NOMO-1 (cell line): Measurements from ENCODE around the gene RNF5.

Experiments used
- DNase-seq, 2 experiments: peaks; one replicate each; lab custom pipeline; 2025; ENCODE audit not compliant: unreplicated experiment in 2 of 2; lab: John Stamatoyannopoulos, UW

The RNF5 gene

GRCh38 chr6:32151863-32152768, 26.1 kb upstream of the RNF5 start, which contains the start of gene PRRT1:
Gene PRRT1, minus strand, starts transcription at chr6:32151939. Its CDS starts 112 bp downstream, at chr6:32151827.
- DNase-seq: no peak

DNA sequence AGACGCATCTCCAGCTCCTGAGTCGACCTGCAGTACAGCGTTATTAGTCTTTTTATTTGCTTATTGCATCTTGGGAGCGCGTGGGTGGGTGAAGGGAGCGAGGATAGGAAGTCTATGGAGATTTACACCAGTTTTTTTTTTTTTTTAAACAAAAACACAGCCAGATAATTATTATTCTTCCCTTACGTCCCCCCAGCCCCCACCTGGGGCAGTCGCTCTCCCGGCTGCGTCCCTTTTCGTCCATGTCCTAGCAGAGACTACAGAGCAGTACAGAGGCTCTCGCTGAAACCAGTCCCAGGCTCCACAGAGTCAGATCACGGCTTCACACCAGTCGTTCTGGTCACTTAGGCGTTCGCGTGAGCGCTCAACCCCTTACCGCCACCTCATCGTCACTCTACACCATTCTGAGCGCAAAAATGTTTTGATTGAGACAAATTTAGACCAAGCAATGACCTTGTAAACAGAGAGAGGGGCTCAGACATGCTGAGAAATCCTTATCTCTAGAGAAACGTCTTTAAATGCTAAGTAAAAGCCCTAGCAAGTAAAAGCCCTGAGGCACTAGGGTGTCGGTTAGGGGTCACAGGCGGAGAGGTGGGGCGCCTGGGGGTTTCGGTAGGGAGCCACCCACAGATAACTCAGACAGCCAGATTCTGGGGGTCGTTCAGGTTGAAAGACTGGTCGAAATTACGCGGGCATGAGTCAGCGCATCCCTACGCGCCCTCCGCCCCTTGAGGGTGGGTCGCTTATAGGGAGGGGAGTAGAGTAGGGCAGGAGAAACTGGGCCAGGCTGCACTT, 25.2 kb upstream of the RNF5 start:
- no peak for DNase-seq

DNA sequence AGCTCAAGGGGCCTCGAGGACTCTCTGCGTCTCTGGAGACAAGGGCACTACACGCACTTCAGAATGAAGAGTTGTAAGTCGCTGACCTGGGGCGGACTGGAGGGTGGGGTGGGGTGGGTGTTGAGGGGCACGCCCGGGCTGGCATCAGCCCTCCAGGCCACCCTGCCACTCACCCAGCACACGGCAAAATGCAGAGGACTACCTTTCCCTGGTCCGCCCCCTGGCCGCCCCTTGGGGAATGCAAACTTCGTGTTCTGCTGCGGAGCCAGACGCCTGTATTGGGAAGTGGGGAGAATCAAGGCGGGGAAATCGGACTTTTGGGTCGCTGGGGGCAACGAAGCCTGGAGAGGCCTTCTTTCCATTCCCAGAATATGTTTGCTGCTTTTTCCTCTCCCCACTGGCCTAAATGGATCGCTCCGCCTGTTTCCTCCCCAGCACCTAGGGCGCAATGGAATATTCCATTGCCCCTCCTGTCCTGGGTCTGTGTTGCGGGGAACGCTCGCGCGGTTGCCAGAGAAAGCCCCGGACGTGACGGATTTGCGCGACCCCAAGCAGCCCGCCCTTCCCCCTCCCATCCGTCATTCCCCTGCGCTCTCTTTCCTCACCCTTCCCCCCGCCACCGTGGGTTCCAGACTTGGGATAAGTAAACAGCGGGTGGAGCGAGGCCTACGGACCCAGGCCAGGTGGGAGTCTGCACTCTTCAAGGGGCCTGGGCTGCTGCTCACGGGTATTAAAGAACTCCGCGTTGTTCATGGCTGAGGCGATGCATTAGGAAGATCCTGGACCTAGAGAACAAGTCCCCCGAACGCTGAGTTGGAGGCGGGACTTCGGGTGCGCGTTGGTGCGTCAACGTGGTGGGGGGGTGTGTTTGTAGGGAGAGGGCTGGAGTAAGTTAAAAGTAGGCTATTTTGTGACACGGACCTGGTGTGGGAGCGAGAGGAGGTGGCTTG, 24.4 kb upstream of the RNF5 start, which contains the start of gene PPT2:
TSS of gene PPT2 (plus strand) at position 578 of the 950 bp plus-strand sequence. CDS start 454 bp downstream, outside the sequence.
- peak; percentile 64 to 80 for DNase-seq

GRCh38 chr6:32154514-32155161, 23.6 kb upstream of the RNF5 start:
- DNase-seq: peak; percentile 49 to 60

- no peak for DNase-seq
Measured at GRCh38 chr6:32156891-32157290, 21.3 kb upstream of the RNF5 start.

- DNase-seq: no peak
Measured at GRCh38 chr6:32158052-32158451, 20.2 kb upstream of the RNF5 start.

GRCh38 chr6:32163559-32164258, 14.5 kb upstream of the RNF5 start:
- DNase-seq: no peak

DNA sequence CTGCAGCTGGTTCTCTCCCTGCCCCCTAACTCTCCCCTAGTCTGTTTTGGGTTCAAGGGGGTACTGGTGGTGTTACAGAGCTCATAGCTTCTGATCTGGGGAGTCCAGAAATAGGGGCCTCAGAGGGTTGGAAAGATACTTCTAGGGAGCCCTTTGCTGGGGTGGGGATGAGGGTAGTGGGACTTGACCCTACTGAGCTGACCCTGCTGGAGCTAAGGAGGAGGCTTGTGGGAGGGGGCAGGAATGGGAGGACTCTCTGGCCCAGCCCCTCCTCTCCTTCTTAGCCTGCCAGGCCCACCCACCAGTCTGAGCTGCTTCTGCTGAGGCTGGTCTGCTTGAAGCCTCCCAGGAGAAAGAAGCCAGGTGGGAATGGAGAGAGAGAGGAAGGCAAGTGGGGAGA, 13.9 kb upstream of the RNF5 start, which contains the start of gene EGFL8:
TSS of gene EGFL8 (plus strand) at position 301 of the 400 bp plus-strand sequence. CDS start 1,571 bp downstream, outside the sequence.
- no peak for DNase-seq

GRCh38 chr6:32166411-32167061, 11.7 kb upstream of the RNF5 start:
- no peak for DNase-seq

- DNase-seq: no peak
Measured at GRCh38 chr6:32167154-32167760, 10.9 kb upstream of the RNF5 start.

DNA sequence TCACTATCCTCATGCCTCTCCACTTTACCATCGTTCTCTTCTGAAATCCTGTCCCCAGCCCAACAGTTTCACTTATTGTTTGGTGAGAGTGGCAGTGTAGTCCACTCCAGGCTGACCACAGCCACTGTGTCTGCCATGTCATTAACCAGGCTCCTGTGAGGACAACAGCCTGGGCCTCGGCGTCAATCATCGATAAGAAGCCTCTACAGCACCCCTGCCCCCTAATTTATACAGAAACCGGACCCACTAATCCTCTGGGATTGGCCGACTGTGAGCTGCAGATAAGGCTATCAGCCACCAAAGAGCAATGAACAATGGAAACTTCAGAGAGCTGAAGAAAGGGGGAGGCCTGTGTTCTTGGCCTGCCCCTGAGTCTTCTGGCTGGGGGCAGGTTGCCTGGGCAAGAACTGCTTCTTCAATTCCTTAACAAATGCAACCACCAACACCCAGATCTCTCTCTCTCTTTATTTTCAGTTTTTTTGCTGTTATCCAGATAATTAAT, 10.4 kb upstream of the RNF5 start:
- DNase-seq: no peak

- no peak for DNase-seq
Measured at GRCh38 chr6:32168350-32168749, 9.9 kb upstream of the RNF5 start.

DNA sequence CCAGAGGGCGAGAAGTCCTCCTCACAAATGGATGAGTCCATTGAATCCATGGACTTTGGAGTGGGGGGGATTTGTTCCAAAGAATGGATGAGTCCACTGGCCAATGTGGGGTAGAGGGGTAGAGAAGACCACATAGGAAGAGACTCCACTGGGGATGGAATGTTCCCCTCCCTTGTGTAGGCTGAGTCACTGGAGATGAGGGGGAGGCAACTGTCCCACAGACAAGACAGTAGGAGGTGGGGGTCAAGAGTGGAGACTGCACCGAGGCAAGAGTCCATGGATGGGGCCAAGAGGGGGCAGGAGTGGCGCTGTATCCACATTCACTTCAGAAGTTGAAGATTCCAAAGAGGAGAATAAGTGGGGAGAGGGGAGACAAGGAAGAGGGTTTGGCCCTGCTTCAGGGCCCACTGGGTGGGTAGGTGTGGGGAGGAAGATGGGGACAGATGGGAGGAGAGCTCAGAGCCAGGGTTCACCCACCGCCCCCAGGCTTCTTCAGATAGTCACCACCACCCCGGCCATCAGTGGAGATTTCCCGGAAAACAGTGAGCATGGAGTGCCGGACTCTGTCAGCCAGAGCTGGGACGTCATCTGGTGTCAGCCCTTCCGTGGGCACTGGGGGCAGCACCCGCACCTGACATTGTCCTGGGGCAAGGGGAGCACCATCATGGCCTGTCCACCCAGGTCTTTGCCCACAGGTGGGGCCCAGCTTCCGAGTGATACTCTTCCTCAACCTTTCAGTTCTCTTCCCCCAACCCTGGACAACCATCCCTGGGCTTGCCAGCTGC, 9.2 kb upstream of the RNF5 start:
- DNase-seq: no peak

- DNase-seq: no peak
Measured at GRCh38 chr6:32170294-32170693, 7.9 kb upstream of the RNF5 start.

- no peak for DNase-seq
Measured at GRCh38 chr6:32171234-32171633, 7.0 kb upstream of the RNF5 start.

- no peak for DNase-seq
Measured at GRCh38 chr6:32173051-32173727, 5.0 kb upstream of the RNF5 start.

DNA sequence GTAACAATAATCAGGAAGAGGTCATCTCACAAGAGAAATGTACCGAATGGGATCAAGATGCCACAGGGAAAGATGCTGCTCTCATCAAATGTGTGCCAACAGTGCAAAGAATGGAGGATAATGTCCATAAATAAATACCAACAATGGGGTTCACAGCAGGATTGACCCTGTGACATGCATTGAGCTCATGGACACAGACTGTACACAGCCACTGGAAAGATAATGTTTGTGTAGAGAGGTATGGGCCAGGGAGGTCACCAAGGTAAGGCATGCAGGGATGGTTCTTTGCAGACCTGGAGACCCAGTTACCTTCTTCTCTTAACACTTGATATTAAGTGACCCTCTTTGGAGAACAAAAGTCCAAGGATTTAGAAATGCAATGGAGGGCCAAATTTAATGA, 3.8 kb upstream of the RNF5 start:
- no peak for DNase-seq
